ENCODE measurements around the gene NANS.
"Not testable (repeated sequence)": the region's sequence is repeated elsewhere in the genome, so short reads cannot be mapped to it uniquely, and the experiment has no call there.

NANS gene

DNA sequence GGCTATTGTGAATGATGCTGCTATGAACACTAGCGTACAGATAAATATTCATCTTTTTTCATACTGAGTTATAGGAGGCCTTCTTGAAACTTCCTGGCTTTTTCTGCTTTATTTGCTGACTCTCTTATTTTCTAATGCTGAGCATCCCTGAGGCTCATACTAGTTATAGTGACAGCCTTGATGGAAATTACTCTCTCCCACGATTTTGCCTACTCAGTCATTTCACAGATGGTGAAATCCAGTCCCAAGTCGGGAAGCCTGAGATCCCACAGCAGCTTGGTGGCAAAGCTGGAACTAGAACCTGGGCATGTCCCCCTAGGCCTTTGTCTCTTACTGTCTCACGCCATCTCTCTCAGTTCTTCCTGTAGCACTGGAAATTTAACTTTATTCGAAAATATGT, 22.4 kb downstream of the NANS start:
- no peak for DNase-seq (ENCODE audit: low read depth)

DNA sequence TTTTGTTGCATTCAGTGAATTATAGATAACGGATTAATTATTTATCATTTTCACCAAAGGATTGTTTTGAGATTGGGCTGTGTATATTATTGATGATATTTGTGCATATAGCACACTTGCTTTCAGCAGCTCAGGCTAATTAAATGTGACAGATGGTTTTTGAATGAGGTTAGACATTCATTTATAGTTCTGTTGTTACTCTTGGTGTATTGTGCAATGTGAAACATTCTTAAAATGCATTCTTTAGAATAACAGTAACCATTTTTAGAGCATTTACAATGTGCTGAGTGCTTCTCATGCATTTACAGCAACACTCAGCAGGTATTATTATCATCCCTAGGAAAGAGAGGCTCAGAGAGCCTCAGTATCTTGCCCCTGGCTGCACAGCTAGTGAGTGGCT, 23.8 kb downstream of the NANS start:
- no peak for DNase-seq (ENCODE audit: low read depth)

DNA sequence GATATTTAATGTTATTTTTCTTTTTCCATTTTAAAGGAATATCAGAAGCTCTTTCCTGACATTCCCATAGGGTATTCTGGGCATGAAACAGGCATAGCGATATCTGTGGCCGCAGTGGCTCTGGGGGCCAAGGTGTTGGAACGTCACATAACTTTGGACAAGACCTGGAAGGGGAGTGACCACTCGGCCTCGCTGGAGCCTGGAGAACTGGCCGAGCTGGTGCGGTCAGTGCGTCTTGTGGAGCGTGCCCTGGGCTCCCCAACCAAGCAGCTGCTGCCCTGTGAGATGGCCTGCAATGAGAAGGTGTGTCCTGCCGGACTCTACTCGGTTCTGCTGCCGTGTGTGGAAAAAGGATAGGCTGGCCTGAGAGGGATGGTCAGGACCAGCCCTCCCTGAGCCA, 24.2 kb downstream of the NANS start:
- DNase-seq (ENCODE audit: low read depth) = no peak

DNA sequence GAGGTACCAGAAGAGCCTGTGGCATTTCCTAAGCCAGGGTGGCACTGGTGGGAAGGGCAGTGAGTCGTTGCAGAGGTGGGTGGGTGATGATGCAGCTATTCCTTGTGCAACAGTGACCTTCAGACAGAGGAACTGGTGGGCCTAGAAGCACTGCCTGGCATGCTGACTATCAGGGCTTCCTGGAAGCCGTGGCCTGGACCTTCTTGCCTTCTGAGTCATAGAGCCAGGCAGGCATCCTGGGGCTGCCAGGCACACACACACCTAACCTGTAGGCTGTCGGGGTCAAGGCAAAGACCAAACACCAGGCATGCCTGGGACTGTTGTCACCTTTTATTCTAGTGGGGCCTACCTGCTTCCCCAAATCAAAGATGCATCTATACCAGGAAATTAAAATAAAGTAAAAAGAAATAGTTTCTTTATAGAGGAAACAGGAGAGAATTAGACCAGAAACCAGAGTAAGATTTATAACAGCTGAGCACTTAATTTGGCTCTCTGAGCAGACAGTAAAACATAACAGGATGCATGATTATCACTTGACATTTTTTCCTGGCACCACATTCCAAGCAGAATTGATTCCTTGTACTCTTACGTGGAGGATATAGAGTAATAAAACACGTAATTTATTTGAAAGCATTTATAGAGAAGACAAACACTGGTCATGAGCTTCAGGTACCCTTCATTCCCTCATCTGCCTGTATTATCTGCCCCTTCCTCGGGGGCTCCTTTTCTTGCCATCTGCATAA, 25.1 kb downstream of the NANS start:
- DNase-seq (ENCODE audit: low read depth) = no peak

DNA sequence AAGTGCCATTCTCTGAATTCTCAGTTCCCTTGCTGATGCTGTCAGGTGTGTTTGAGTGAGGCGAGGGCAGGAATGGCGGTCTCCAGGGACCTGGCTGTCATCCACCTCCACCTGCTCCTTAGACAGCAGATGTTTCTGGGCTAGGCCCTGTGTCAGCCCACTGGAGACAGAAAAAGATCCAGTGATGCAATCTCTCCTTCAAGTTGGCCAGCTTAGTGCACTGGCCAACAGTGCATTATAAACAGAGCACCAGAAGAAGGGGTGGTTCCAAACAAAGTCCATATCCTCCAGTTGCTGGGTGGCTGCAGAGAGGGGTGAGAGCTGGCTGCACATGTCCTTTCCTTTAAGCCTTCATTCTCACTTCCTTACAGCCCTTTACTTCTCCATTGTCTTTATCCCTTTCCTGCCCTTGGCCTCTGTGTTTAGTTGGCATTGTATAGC, 26.5 kb downstream of the NANS start:
- no peak for DNase-seq (ENCODE audit: low read depth)

DNA sequence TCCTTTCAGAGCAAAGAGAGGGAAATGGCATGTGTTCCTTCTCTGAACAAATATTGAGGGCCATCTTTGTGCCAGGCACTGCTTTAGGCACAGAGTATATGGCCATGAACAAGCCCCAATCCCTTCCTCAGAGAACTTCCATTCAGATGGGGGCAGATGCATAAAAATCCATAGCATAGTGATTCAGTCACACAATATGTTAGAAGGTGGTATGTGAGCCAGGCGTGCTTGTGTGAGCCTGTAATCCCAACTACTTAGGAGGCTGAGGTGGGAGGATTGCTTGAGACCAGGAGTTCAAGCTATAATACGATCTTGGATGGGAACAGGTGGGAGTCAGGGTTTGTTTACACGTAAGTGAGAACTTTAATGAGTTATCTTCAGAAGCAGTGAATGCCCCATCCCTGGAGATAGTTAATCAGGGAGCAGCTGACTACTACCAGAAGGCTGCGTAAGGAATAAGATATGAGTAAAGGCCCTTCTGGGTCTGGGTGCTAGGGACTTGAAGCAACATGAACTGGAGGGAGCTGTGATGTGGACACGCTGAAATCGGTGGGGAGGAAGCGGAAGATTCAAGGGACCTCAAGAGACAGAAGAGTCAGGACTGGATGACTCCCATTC, 27.1 kb downstream of the NANS start:
- no peak for DNase-seq (ENCODE audit: low read depth)

DNA sequence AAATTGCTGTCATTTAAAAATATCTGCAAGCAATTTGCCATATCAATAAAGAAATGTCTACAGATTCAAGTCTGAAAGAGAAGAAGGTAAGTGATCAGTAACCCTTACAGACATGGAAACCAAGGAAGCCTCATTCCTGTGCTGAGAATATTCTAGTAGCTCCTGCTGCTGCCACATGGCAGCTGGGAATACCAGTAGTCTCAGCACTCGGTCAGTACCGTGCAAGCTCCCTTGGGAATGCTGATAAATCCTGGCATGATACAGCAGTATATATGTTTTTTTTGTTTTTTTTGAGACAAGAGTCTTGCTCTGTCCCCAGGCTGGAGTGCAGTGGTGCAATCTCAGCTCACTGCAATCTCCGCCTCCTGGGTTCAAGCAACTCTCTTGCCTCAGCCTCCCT, 27.9 kb downstream of the NANS start:
- no peak for DNase-seq (ENCODE audit: low read depth)

DNA sequence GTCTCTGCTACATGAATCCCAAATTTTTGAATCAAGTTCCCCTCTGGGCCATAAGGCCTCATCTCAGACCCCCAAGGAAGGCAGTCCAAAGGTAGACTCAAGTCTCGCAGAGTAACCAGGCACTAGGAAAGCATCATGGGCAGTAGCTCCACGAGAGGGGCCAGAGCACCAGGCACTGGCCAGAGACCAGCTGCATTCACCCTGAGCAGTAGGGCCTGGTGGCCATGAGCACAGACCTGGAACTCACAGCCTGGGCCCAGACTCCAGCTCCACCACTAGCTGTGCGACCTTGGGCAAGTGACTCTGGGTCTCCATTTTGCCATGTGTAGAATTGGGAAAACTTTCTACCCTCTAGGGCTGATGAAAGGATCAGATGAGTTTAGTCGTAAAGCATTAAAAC, 28.5 kb downstream of the NANS start:
- DNase-seq (ENCODE audit: low read depth) = no peak

DNA sequence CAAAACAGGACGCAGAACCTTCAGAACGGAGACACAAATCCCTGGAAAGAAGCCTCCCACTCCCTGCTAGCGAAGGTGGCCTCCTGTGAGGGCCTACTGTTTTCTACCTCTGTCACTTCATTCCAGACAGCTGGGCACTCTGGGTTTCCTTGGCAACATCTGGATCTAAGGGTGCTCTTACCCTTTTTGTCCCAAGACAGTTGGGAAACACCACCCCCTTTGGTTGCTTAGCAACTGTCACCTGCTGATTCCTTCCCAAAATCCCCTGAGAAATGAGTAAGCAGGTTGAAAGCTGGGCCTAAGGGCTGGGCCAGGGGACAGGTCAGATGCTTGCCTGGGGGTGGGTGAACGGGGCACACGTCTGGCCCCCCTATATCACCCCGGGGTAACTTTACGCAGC, 29.4 kb downstream of the NANS start:
- DNase-seq (ENCODE audit: low read depth) = no peak

DNA sequence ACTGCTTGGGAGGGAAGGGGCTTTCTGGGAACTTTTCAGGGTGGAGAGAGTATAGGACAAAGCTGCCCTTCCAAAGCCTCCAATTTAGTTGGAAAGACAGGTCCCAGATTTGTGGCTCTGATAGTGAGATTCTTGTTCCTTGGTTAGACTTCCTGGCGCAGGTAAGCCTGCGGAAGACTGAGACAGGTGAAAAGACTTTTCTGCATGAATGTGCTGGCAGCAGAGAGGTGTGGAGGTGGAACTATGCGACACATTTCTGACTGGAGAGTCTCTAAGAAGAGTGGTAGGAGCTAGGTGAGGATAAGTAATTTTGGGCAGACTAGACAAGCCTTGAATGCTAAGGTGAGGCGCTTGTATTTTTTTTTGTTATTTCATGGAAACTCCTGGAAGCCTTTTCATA, 29.9 kb downstream of the NANS start:
- DNase-seq (ENCODE audit: low read depth) = no peak

DNA sequence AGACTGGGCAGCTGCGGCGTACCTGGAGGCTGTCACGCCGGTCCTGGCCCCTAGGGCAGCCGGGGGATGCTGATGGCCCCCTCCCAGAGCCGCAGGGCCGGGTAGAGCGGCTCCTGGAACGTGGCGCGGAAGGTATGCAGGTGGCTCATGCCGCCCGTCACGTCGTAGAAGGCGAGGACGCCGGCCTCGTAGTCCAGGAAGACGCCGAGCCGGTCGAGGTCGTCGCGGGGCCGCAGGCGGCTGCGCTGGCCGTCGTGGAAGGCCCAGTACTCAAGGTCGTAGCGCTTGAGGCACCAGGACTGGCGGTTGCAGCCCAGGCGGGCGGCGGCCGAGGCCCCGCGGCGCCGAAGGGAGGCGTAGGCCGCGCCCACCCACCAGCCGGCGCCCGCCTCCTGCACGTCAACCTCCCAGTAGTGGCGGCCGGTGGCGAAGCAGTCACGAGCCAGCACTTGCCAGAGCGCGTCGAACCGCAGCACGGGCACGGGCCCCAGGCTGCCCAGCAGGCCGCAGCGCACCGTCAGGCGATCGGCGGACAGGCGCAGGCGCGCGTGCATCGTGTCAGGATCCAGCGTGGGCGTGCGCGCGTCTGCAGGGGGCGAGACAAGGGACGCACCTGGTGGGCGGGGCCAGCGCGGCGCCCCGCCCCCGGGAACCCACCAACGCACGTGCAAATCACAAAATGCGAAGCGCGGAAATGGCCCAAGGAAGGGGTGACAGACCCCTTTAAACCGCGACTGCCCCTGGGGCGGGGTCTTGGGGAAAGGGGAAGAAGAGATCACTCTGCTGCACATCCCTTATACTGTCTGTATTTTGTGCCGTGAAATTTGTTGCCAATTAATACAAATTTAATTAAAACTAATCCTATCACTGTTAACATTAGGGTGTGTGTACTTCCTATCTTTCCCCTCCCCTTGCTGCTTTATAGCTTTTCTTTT, 31.2 kb downstream of the NANS start:
- no peak for DNase-seq (ENCODE audit: low read depth)

DNA sequence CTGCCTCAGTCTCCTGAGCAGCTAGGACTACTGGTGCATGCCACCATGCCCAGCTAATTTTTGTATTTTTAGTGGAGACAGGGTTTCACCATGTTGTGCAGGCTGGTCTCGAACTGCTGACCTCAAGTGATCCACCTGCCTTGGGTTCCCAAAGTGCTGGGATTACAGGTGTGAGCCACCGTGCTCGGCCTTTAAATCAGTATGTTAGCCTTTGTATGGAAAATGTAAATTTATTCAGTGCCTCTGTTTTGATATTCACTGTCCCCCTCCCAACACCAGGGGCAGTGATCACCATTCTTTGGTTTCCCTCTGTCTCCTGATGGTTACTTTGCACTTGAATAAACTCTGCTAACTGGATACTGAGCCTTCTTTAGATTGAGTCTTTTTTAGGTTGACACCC, 34.1 kb downstream of the NANS start:
- not testable (repeated sequence) for DNase-seq (ENCODE audit: low read depth)

DNA sequence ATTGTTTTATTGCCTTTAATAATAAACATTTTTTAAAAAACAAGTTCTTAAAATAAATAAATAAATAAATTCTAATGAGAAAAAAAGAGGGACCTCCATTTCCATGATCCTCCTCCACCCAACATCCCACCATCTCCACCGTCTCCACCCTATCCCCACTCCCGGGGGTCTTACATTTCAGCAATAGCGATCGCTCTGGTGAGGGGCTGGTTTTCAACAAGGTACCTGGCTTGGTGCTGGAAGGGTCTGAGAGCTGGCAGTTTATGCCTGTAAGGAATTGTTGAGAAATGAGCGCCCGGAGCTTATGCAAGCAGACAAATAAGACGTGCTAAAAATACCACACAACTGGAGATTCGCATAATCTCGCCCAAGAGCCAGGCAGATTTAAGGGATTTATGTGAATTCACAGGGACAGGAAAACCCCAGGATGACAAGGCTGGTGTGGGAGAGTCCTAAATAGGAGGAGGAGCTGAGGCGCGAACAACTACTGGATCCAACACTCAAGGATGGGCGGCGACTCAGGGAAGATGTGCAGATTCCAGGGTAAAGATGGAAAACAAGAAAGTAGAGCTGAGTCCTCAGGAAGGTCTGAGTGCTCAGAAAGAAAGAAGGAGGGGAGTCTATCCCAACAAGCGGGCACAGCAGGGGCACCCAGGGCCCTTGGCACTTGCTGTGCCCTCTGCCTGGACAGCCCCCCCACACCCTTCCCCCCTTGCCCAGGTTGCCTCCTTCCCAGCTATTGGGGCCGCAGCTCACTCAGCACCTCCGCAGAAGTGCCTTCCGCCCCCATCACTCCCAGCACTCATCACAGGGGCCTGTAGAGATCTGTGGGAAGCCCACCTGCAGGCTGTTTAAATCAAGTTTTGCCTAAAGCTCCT, 35.4 kb downstream of the NANS start:
- DNase-seq (ENCODE audit: low read depth) = no peak

DNA sequence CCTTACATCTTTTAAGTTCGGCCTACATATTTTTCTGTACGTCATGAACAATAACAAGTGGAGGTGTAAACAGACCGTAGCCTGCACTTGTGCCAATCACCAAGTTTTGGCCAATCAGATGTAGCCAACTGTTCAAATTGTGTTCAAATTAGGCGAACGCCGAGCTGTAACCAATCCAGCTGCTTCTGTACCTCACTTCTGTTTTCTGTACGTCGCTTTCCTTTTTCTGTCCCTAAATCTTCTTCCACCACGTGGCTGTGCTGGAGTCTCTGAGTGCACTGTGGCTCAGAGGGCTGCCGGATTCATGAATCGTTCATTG, 36.0 kb downstream of the NANS start:
- no peak for DNase-seq (ENCODE audit: low read depth)

DNA sequence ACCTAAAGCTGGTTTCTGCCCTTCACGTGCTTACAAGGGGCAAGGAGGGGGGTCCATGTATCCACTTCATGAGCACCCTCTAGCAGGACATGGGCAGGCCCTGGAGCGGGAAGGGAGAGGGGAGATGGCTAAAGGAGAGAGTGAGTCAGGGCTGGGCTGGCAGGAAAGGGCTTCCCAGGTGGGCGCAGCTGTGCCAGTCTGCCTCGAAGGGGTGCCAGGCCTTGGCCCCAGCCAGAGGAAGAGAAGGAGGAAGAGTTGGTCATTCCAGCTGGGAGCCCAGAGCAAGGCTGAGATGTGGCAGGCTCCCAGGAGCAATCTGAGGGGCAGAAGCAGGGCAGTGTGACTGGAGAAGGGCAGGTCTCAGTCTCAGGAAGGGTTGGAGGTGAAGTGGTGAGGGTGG, 37.8 kb downstream of the NANS start:
- DNase-seq (ENCODE audit: low read depth) = no peak

DNA sequence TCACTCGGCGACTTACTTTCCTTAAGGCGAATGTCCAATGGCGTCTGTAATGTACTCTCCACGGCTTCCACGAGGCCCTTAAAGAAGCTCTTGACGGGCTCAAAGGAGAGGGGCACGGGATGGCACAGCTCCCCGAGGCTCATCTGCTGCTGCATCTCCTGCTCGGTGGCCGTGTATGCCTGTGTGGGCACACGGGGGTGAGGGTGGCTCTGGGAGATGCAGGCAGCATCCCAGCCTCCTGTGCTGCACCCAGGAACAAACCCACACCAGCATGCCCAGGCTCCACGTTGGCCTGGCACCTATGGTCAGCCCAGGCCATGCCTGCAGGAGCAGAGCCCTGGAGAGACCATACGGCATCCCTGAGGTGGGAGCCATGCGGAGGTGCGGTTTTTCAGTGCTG, 38.3 kb downstream of the NANS start:
- DNase-seq (ENCODE audit: low read depth) = no peak

DNA sequence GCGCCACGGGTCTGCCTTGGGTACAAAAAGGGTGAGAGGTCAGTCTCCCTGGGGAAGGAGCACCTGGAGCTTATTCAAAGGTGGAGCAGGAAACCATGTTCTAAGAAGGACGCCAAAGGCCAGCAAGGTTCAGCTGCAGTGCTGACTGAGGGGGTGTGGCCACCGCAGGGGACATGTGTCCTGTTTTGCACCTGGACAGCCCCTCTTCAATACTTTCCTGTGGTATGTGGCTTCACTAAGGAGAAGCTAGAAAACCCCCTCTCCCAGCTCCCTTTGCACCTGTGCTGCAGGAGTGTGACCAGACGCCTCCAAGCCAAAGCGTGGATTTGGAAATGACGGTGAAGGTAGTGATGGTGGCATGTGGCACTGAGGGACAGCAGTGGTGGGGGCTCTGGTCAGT, 38.9 kb downstream of the NANS start:
- no peak for DNase-seq (ENCODE audit: low read depth)

DNA sequence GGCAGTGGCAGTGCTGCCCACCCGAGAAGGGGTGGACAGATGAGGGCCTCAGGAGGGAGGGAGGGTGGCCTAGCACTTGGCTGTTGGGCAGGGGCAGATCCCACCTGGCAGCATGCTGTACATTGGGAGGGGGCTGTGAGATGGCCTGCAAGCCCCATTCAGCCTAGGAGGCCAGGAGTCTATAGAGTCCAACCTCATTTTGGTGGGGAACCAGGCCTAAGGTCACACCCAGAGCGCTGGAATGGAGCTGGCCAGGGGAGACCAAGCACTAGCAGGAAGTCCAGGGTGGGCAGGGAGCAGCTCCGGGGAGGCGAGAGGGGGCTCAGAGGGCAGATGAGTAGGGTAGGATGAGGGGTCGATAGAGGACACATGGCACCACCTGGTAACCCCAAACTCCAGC, 39.6 kb downstream of the NANS start:
- no peak for DNase-seq (ENCODE audit: low read depth)

DNA sequence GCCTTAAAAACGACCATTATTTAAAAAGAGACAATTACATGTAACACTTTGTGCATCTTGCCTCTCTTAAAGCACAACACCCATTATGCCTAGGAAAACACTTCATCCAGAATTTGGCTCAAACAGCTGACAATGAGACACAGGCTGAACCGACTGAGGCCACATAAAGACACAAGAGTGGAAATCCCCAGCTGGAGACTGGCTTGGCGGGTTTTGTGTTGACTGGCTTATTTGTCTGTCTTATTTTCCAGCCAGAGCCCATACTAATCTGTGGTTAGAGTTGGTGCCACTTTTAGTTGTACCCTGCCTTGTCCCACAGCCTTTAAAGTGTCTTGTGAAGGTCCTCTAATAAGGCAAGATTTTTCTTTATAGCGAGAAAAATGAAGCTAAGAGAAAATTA, 41.3 kb downstream of the NANS start:
- DNase-seq (ENCODE audit: low read depth) = no peak

DNA sequence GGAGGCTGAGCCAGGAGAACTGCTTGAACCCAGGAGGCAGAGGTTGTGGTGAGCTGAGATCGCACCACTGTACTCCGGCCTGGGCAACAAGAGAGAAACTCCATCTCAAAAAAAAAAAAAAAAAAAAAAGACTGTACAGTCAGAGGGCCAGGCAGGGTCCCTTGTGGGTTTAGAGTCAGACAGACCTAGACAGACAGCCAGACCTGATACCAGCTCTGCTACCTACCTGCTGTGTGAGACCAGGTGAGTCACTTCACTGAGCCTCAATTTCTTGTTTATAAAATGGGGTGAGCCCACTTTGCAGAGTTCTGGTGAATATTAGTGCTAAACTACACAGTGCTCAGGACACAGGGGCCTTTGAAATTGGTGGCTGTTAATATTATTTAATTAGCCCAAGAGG, 42.8 kb downstream of the NANS start:
- no peak for DNase-seq (ENCODE audit: low read depth)

DNA sequence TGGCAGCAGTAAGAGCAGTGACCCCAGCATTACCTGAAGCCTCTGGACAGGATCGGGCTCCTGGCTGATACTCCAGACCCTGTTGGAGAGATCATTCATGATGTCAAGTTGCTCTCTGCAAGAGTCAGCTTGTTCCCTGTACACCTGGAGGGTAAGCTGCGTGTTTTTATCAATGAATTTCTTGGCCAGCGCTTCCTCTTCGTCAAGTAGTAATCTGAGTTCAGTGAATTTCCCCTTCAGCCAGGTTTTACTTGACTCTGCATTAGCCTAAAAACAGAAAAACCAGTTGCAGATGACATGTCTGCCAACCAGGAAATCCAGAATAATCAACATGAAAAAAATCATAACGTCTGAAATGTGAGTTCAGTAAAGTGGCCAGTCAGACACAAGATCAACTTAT, 43.4 kb downstream of the NANS start:
- no peak for DNase-seq (ENCODE audit: low read depth)

DNA sequence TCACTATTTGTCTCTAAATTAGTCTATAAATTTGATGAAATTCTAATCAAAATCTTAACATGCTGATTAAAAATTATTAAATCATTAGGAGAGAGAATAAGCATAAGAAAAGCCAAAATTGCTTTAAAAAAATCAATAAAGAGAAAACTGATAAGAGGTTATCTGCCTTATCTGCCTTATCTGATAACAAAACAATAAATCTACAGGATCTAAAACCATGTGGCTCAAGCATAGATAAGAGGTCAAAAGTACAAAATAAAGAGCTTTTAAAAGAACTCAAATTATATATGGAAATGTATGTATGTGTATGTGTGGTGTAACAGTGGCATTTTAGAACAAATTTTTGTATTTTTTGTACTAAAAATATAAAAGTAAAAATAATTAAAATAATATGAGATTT, 43.9 kb downstream of the NANS start:
- no peak for DNase-seq (ENCODE audit: low read depth)
